HG03460 (cell line): Measurements from ENCODE around the gene FBXO48.

Source experiments
- ATAC-seq: cut with Tn5 transposase; IDR thresholded peaks from one replicate; pipeline ENCODE4 v1.9.1; 2021; ENCODE audit not compliant: unreplicated experiment

The FBXO48 gene

GRCh38 chr2:68438455-68439303 is 28.4 kb downstream of the FBXO48 start:
- ATAC-seq: no peak

DNA sequence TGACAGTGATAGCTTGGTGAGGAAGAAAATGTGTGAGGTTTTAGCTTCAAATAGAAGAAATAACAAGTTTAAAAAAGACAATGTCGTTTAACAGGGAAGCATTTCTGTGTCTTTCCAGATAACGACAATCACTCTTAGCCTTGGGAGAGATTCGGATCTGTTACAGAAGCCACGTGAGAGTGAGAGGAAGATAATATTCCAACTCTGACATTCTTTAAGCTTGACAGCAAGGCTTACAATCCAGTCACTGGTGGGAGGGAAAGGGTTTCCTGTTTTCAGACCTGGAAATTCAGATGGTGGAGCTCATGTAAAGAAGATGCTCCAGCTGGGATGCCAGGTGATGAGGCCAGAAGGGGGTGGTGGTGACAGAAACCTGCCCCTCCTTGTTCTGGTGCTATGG is 30.8 kb downstream of the FBXO48 start:
- no peak for ATAC-seq

DNA sequence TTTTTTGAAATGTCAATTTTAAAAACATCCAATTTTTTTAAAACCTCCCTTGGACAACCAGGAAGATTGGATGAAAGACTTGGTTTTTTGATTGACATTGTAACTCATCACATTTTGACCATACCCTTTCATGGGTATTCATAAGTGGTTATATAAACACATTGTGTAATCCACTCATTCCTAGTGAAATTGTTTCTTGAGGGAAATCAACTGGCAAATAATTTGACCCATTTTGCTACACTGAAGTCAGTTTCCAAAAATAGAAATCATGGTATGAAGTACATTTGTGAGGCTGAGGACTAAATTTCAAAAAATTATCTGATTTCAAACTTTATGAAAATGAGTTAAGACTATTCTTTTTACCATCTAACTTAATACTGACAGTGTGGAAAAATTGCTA is 31.5 kb downstream of the FBXO48 start:
- no peak for ATAC-seq

DNA sequence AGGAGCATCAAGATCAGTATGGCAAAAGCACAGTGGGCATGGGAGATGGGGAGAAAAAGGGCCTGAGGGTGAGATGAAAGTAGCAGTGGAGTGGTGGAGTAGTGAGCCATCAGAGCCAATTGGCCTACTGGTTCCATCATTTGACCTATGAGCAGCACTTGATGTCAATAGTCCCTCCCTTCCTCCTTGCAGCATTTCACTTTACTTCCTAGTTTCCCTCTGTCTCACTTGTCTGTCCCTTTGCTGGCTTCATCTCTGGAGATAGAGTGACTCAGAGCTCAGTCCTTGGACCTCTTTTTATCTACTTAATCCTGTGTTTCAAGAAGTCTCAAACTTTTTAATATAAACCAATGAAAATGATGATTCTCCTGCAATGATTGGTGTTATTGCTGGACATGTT is 32.1 kb downstream of the FBXO48 start:
- no peak for ATAC-seq

GRCh38 chr2:68432696-68433658 is 34.1 kb downstream of the FBXO48 start:
- no peak for ATAC-seq

- no peak for ATAC-seq
These were observed 35.6 kb downstream of the FBXO48 start for GRCh38 chr2:68431316-68431972.

- no peak for ATAC-seq
These were observed 37.7 kb downstream of the FBXO48 start for GRCh38 chr2:68429311-68429826.

GRCh38 chr2:68428746-68429145 is 38.3 kb downstream of the FBXO48 start:
- no peak for ATAC-seq

DNA sequence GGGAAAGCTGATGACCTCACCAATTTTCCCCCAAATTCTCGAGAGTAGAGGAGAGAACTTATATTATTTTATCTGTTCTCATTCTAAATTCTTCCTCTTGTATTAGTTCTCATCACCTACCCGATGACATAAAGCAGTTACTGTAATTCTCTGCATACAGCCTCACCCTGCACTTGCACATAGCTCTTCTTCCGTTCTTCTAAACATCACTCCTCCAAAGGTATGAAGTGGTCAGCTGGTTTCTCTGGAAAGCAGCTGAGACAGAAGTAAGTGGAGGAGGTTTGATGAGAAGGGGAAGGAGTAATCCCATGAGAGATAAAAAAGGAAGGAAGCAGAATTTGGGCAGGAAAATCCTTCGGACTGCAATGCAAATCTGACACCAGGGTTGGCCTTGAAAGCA is 39.0 kb downstream of the FBXO48 start:
- ATAC-seq: no peak

DNA sequence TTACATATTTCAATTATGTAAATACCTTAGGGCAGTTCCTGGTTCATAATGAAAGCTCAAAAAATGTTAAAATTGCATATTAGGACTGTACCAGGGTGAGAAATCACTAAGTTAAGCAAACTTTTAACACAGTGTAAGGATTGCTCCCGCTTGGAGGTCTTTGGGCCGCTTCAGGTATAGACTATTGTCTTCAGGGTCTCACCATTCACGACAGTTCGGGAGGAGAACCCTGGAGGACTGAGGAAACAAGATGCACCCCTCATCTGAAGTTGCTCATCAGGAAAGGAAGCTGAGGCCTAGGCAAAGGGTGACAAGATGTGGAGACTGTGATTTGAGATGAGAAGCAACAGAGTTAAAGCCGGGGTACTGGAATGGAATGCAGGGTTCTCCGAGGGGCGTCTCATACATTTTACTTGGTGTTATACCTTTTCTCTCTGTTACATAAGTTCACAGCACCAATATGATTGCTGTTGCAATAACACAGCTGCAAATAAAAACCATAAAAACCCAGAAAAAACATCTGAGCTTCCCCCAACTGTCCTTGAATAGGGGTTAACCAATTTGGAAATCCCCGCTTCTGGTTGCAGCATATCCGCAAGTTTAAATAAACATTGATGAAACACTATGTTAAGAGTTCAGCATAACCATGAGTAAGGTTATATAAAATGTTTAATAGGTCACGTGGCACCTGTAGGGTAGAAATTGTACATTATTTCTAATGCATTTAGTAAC is 40.1 kb downstream of the FBXO48 start:
- no peak for ATAC-seq

GRCh38 chr2:68426446-68426845 is 40.6 kb downstream of the FBXO48 start:
- no peak for ATAC-seq

GRCh38 chr2:68425503-68425902 is 41.6 kb downstream of the FBXO48 start:
- no peak for ATAC-seq

- ATAC-seq: peak; percentile 77
These were observed 43.0 kb downstream of the FBXO48 start for GRCh38 chr2:68423966-68424650.

DNA sequence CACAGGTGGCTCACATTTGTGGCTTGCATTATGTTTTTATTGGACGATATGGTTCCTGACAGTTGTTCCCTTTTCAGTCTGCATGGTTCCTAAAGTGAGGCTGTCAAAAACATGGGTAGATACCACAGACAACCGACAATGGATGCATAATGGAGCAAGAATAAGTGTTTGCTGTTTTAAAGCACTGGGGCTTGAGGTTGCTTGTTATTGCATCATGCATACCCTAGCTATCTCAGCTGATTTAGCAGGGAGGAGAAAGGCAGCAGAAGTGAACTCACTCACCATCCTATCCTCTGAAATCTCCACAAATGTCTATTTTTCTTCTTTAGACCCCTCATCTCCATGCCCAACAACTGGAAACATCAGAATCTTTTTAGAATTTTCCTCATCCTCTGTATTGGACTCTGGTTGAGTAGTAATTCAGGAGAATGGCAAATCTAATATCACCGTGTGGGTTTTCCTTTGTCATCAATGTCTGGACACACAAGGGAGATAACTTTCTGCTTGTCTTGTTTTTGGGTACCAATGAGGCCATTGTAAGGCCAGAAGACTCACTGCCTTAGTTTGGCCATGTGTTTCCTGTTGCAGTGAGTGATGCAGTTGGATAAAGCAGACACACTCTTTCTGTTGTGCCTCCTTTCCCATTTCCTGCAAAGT is 46.7 kb downstream of the FBXO48 start:
- no peak for ATAC-seq

DNA sequence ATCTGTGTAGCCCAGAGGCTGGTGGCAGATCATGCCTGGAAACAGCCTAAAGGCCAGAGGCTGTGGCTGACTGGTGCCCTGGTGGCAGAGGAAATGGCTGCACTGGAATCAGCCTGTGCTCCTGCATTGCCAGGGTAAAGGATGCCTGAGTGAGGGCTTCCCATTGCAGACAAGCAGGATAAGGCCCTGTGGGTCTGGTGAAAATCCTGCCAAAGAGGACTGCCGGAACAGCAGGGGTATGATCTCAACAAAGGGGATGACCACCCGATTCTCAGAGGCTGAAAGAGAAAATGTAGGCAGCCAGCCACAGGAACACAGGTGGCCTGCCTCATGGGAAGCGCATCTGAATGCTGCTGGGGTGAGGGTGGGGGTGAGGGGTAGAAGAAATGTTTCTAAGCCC is 48.2 kb downstream of the FBXO48 start:
- ATAC-seq: no peak

DNA sequence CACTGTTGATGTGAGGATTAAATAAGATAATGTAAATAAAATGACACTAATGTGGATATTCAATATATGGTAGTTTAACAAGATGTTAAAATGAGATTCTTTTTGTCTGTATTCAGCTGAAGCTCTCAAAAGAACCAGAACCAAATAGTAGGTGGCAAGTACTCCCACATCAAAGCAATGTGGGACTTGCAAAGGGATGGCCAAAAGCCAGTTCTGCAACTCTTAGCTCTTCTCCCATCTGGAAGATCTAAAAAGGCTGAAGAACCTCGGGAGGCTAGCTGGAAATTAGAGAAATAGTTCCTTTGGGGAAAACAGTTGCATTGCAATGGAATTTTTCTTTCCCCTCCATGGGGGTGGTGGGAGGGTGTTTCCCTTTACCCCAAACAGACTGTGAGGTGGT is 48.7 kb downstream of the FBXO48 start:
- ATAC-seq: no peak

- no peak for ATAC-seq
These were observed 49.2 kb downstream of the FBXO48 start for GRCh38 chr2:68417926-68418325.

DNA sequence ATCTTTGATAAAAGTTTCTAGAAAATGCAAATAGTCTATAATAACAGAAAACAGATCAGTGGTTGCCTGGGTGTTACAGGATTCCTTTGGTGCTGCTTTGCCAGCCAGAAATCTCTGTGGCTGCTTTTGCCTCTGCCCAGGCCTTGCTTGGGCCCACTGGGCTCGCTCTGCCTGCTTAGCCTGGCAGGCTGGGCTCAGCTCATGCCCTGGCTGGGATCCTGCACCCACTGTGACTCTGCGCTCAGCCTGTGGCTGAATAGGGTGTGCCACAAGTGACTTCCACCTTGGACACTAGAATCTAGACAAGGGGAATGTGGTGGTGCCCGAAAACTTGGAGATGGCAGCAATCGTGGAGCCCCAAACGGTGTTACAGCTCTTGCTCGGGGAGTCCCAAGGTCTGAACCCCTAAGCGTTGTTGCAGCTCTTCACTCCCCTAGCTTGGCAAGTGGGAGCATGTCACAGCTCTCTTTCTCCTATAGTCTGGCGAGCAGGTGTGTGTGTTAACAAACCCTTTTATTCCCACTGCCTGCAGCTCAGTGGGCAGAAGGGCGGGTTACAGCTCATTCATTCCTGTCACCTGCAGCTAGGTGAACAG is 50.9 kb downstream of the FBXO48 start:
- no peak for ATAC-seq

DNA sequence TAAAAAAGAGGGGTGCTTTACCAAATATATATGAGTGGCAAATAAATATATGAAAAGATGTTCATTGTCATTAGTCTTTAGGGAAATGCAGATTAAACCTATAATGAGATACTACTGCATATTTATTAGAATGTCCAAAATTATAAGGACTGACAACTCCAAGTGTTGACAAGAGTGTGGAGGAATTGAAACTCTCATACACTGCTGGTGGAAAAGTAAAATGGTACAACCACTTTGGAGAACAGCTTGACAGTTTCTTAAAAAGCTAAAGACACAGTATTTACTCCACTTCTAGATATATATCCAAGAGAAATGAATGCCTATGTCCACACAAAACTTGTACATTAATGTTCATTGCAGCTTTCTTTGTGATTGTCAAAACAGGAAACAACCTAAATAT is 51.6 kb downstream of the FBXO48 start:
- ATAC-seq: no peak
